NCI-H1694 treated with DMSO at 0.1 percent for 48 hours (cell line): ENCODE measurements around the gene ARG2.
"Not testable (repeated sequence)": the region's sequence is repeated elsewhere in the genome, so short reads cannot be mapped to it uniquely, and the experiment has no call there.

Experiments used
- DNase-seq: peaks from one replicate; lab custom pipeline; 2025; lab: John Stamatoyannopoulos, UW

The ARG2 gene

GRCh38 chr14:67586369-67586768, 33.4 kb upstream of the ARG2 start:
- no peak for DNase-seq

DNA sequence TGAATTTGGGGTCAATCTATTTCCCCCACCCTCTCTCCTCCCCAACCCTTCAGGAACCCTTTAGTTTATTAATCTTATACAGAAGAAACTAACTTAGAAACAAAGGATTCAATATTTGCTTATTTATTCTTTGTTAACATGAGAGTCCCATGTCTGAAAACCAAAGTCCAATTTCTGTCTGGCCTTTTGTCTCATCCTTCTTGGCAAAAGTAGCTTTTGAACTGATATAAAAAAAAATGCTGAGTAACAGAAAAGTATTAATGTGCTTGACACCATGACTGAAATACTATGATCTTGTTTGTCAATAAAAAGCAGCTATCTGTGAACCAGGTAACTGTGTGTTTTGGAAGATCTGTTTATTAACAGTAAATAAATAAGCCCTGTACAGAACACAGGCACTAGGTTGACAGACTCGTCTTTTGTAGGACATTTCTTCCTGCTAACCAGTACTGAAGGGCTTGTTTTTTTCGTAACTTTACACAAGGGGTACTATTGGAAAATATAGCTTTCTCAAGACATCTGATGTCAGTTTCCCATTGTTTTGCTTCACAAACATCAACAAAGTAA, 30.4 kb upstream of the ARG2 start:
- DNase-seq: no peak

DNA sequence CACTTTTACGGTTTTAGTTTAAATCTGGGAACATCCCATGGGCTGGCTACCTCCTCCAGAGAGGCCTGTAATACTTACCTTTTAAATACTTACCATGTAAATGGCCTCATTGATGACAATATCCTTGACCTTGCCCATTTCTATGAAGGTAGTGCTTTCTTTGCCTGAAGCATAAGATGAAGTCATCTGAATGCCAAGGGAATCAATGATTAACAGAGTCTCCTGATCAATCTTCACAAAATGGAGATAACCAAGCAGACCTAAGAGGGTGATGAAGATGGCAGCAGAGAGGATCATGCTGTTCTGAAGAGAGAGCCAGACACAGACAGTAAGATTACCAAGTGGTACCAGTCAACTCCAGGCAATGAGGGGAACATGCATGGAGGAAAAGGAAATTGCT, 26.1 kb upstream of the ARG2 start:
- DNase-seq: not testable (repeated sequence)

DNA sequence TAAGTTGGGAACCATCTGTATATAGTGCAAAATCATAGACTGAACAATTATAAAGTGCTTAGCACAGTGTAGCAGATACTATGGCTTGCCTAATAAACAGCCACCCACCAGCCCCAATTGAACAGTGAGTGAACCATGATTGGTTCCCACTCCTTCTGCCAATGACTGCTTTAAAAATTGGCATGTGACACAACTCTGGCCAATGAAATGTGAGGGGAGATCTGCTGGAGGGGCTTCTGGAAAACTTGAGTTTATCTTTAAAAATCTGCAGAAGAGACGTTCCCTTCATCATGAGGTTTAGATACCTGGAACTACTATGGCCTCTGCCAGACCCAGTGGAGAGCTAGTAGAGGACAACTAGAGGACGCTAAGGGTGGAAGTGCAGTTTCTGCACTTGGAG, 24.3 kb upstream of the ARG2 start:
- no peak for DNase-seq

- peak; percentile 88 for DNase-seq
Measured at GRCh38 chr14:67599698-67600561, 19.8 kb upstream of the ARG2 start, which contains the start of gene PIGH. PIGH (minus strand) TSS chr14:67600268; CDS start chr14:67600203, 65 bp downstream.

- not testable (repeated sequence) for DNase-seq
Measured at GRCh38 chr14:67600562-67600974, 19.2 kb upstream of the ARG2 start.

DNA sequence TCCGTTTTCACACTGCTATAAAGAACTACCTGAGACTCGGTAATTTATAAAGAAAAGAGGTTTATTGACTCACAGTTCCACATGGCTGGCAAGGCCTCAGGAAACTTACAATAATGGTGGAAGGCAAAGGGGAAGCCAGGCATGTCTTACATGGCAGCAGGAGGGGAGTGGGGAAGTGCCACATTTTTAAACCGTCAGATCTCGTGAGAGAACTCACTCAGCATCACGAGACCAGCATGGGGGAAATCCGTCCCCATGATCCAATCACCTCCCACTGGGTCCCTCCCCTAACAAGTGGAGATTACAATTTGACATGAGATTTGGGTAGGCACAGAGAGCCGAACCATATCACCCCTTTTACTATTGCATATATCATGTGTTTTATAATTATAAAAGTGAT, 17.6 kb upstream of the ARG2 start:
- no peak for DNase-seq

DNA sequence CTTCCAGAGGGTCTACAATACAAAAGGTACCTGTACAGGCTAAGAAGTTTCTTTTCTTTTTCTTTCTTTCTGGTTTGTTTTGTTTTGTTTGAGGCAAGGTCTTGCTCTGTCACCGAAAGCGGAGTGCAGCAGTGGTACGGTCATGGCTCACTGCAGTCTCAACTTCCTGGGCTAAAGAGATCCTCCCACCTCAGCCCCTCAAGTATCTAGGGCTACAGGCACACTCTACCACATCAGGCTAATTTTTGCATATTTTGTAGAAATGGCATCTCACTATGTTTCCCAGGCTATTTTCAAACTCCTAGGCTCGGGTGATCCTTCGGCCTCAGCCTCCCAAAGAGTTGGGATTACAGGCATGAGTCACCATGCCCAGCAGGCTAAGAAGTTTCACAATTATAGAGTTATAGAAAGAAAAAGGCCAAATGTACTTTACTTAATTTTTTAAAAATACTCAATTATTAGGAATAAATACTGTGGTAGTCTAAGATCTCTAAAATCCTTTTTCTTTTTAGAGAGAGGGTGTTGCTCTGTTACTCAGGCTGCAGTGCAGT, 16.6 kb upstream of the ARG2 start:
- DNase-seq: no peak

GRCh38 chr14:67607646-67608045, 12.1 kb upstream of the ARG2 start:
- DNase-seq: no peak

- DNase-seq: no peak
Measured at GRCh38 chr14:67609642-67610310, 9.9 kb upstream of the ARG2 start.

- no peak for DNase-seq
Measured at GRCh38 chr14:67610491-67610890, 9.2 kb upstream of the ARG2 start.

DNA sequence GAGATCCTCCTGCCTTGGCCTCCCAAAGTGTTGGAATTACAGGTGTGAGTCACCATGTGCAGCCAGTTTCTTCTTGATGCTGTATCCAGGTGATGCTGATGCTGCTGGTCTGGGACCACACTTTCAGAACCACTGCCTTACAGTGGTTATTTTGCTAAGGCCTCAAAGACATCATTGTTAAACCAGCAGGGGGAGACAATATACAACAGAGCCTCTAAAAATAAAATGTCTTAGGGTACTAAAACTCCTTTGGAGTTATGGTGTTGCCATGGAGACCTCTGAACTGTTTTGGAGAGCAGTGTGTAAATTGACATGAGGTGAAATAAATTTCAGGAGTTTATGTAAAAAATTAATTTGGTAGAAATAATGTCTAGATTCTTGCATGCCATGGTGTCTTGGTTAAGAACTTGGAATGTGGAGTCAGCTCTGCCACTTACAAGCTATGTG, 1.1 kb upstream of the ARG2 start:
- DNase-seq: peak; percentile 84

GRCh38 chr14:67620217-67620785, 581 bp downstream of the ARG2 start:
- DNase-seq: no peak

GRCh38 chr14:67622675-67623074, 3.0 kb downstream of the ARG2 start:
- no peak for DNase-seq

GRCh38 chr14:67623114-67623513, 3.4 kb downstream of the ARG2 start:
- no peak for DNase-seq

DNA sequence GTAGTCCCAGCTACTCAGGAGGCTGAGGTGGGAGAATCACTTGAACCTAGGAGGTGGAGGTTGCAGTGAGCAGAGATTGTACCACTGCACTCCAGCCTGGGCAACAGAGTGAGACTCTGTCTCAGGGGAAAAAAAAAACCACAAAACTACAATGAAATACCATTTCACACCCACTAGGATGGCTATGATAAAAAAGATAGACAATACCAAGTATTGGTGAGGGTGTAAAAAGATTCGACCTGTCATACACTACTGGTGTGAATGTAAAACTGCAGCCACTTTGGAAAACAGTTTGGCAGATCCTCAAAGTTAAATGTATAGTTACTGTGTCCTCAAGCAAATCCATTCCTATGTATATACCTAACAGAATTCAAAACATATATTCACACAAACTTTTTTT, 6.4 kb downstream of the ARG2 start:
- DNase-seq: not testable (repeated sequence)

DNA sequence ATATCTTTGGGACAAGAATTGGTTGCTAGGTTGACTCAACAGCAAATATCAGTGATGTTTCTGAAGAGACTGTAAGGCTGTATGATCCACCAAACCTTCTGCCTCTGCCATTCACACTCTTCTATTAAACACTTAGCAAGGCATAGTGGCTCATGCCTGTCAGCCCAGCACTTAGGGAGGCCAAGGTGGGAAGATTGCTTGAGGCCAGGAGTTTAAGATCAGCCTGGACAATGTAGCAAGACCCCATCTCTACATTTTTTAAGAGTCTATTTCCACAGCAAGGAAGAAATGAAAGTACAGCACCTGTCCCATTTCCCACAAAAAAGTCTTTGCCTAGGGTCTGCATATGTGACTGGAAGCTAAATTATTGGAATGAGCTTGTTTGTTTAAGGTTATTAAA, 7.8 kb downstream of the ARG2 start:
- no peak for DNase-seq

GRCh38 chr14:67630186-67630585, 10.5 kb downstream of the ARG2 start:
- no peak for DNase-seq

- DNase-seq: no peak
Measured at GRCh38 chr14:67630938-67631337, 11.2 kb downstream of the ARG2 start.

GRCh38 chr14:67633451-67634147, 13.9 kb downstream of the ARG2 start:
- DNase-seq: no peak

DNA sequence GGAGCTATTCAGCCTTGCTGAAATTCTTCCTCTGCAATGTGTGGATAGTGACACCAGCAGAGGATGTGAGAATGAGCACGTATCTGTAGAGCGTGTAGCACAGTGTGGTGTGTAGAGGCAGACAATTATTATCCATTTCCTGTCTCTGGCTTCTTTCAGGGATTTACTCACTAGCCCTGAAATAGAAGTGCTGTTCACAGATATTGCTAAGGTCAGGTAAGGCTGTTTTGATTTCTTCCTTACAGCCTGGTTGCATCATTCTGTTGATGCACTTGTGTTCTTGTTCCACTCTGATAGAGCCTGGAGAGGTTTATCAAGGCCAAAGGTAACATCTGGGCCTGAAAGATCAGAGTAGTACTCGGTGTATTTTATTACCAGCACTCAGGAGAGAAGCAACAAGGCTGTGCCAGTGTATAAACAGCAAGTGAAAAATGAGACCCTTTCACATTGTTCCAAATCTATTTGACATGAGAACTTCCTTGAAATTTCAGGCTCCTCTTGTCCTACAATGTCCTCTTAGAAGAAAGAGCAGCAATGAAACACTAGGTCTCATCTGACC, 16.7 kb downstream of the ARG2 start:
- DNase-seq: no peak
